Panc1 (cell line): ENCODE measurements around the gene GNRH2. TPM values are rescaled to one million over a fixed set of nuclear protein-coding genes. Genes with fewer than 3 reads are reported as not detected.

Experiments used
- ATAC-seq: fragments of 200-7000 bp; cut with Tn5 transposase; 2 replicates; pipeline ENCODE4 v1.9.1; 2020; ENCODE audit warnings: mild to moderate bottlenecking, moderate library complexity
- BruUV-seq: library from RNA; stranded (reverse); fragments of 400-500 nt; replicated peaks from 2 replicates; lab custom pipeline; 2021; lab: Mats Ljungman, UMichigan
- CTCF ChIA-PET: fragments of 300-600 bp; sonication (Branson Sonifier 250); formaldehyde crosslinking; loops from one replicate; lab custom pipeline; 2022; ENCODE audit warnings: antibody characterized with exemption; lab: Charles Lee
- POLR2A ChIA-PET: fragments of 300-600 bp; sonication (Branson Sonifier 250); formaldehyde crosslinking; loops from one replicate; lab custom pipeline; 2022; ENCODE audit warnings: antibody characterized with exemption; lab: Charles Lee
- DNase-seq: peaks from one replicate; pipeline ENCODE4 v3.0.0-alpha.2; 2010; ENCODE audit warnings: low read depth, low spot score
- H3K27ac ChIP-seq: 2 replicates; pipeline ENCODE4 v1.5.1; 2011; ENCODE audit warnings: mild to moderate bottlenecking, low read length, inconsistent platforms
- H3K27me3 ChIP-seq: fragments of 200-500 bp; sonication (Bioruptor generic); 2 replicates; pipeline ENCODE4 v1.6.0; 2014; ENCODE audit warnings: low read length, inconsistent platforms; ENCODE audit not compliant: control insufficient read depth, insufficient read depth
- H3K36me3 ChIP-seq: fragments of 200-500 bp; sonication (Bioruptor generic); 2 replicates; pipeline ENCODE4 v1.5.1; 2014; ENCODE audit warnings: inconsistent platforms, mild to moderate bottlenecking, low read length, moderate library complexity; ENCODE audit not compliant: control insufficient read depth, insufficient read depth
- H3K4me1 ChIP-seq: 2 replicates; pipeline ENCODE4 v1.5.1; 2011; ENCODE audit warnings: inconsistent platforms, mild to moderate bottlenecking, low read length, moderate library complexity; ENCODE audit not compliant: control insufficient read depth, insufficient read depth
- H3K4me3 ChIP-seq, 2 experiments: 2 replicates each; pipeline ENCODE4 v1.5.1; 2011 to 2012; ENCODE audit warnings: low read depth in 2 of 2, low read length in 2 of 2, mild to moderate bottlenecking in 2 of 2, inconsistent platforms in 1 of 2, moderate library complexity in 1 of 2
- H3K9me3 ChIP-seq: fragments of 200-500 bp; sonication (Bioruptor generic); 2 replicates; pipeline ENCODE4 v1.5.1; 2014; ENCODE audit warnings: low read depth, mild to moderate bottlenecking, inconsistent platforms, low read length, moderate library complexity; ENCODE audit not compliant: control insufficient read depth, insufficient read depth
- CTCF ChIP-seq: fragments of 450-650 bp; IDR thresholded peaks from 2 replicates; pipeline ENCODE4 v1.5.1; 2017; ENCODE audit warnings: mild to moderate bottlenecking
- POLR2AphosphoS5 ChIP-seq: IDR thresholded peaks from 2 replicates; pipeline ENCODE4 v1.6.1; 2012; ENCODE audit warnings: mild to moderate bottlenecking, low read depth, low read length, moderate library complexity
- REST ChIP-seq, 2 experiments: IDR thresholded peaks; 2 replicates each; pipeline ENCODE4 v1.6.1; 2011 to 2012; ENCODE audit warnings: low read depth in 2 of 2, control low read depth in 1 of 2, low read length in 1 of 2, mild to moderate bottlenecking in 1 of 2, moderate library complexity in 1 of 2; ENCODE audit not compliant: insufficient read depth in 1 of 2
- SIN3A ChIP-seq: IDR thresholded peaks from 2 replicates; pipeline ENCODE4 v1.6.1; 2012; ENCODE audit warnings: low read depth, mild to moderate bottlenecking, low read length, moderate library complexity, borderline replicate concordance; ENCODE audit not compliant: insufficient read depth
- TCF7L2 ChIP-seq: IDR thresholded peaks from 2 replicates; pipeline ENCODE4 v1.6.1; 2011; ENCODE audit warnings: mild to moderate bottlenecking, low read depth, low read length, inconsistent platforms
- in situ Hi-C: cut with HindIII; loops from 2 replicates; pipeline ENCODE4 v1.10.0; 2016; ENCODE audit warnings: low sequenced_read_pairs, low pct_unique_long_range_greater_than_20kb
- intact Hi-C: fragments of 100-400 bp; cut with micrococcal nuclease; formaldehyde crosslinking; loops from one replicate; pipeline ENCODE4 v1.10.0; 2022; ENCODE audit not compliant: unreplicated experiment
- total RNA-seq: library from RNA; stranded (reverse); gene quantifications from one replicate; pipeline ENCODE4 v1.2.1, GENCODE V29; 2021; ENCODE audit not compliant: unreplicated experiment

GNRH2 gene
- total RNA-seq, 1 experiment from 2014 or later, result 0.49 TPM

- no TSS peak for BruUV-seq
- no peaks in the 10 kb centered on the region for H3K36me3 ChIP-seq
- ATAC-seq (no peak), DNase-seq (no peak)
- intact Hi-C loops, result no loop called here
- H3K27me3 ChIP-seq, result no peaks in the 10 kb centered on the region
- ChIA-PET POLR2A (no interaction called here), CTCF (no interaction called here)
- in situ Hi-C loops, result no loop called here
- no peak for TF ChIP-seq REST (IDR thresholded peaks at IDR 0.05; ENCODE audit: insufficient read depth in 1 of 2, low read depth in 2 of 2, low read length in 1 of 2)
- TF ChIP-seq CTCF, result no peak
- TF ChIP-seq POLR2AphosphoS5, result no peak
- no peak for TF ChIP-seq SIN3A
- no peak for TF ChIP-seq TCF7L2
- no peaks in the 10 kb centered on the region for H3K4me1 ChIP-seq
- H3K4me3 ChIP-seq, result no peak overlapping the region
- H3K27ac ChIP-seq, result no peak overlapping the region
- no peaks in the 10 kb centered on the region for H3K9me3 ChIP-seq
These were observed 10.8 kb upstream of the GNRH2 start for GRCh38 chr20:3032624-3033023.

- TF ChIP-seq SIN3A (no peak), TCF7L2 (no peak), CTCF (no peak), POLR2AphosphoS5 (no peak), REST (IDR thresholded peaks at IDR 0.05; ENCODE audit: insufficient read depth in 1 of 2, low read depth in 2 of 2, low read length in 1 of 2) (no peak)
- Histone ChIP-seq H3K36me3 (no peaks in the 10 kb centered on the region), H3K4me3 (no peak overlapping the region), H3K27ac (no peak overlapping the region), H3K9me3 (no peaks in the 10 kb centered on the region), H3K4me1 (peaks cover 3% of the 10 kb centered on the region; the same call in 1 of the 2 replicates), H3K27me3 (no peaks in the 10 kb centered on the region)
- CTCF ChIA-PET, result no interaction called here
- POLR2A ChIA-PET, result no interaction called here
- ATAC-seq (no peak), DNase-seq (no peak)
- BruUV-seq, result no TSS peak
- intact Hi-C loops, result no loop called here
- in situ Hi-C loops, result no loop called here
These were observed 5.8 kb upstream of the GNRH2 start for GRCh38 chr20:3037654-3038053.
